Activated T-helper 9 cell treated with anti-CD3 and anti-CD28 coated beads, Interleukin-2, amount 50 U/mL, for 16 hours (primary cell): ENCODE data around the gene TREML1.
"Not testable (repeated sequence)": the region's sequence is repeated elsewhere in the genome, so short reads cannot be mapped to it uniquely, and the experiment has no call there.

Source experiments
- DNase-seq: peaks from one replicate; pipeline ENCODE4 v3.0.0-alpha.2; 2020; ENCODE audit warnings: low read depth

TREML1 gene

GRCh38 chr6:41147917-41148316 lies 6.2 kb downstream of the TREML1 start:
- no peak for DNase-seq

- DNase-seq: no peak
Measured at GRCh38 chr6:41136911-41137310, 17.2 kb downstream of the TREML1 start.

GRCh38 chr6:41135062-41135832 lies 18.9 kb downstream of the TREML1 start:
- no peak for DNase-seq

GRCh38 chr6:41132254-41132653 lies 21.9 kb downstream of the TREML1 start:
- no peak for DNase-seq

- no peak for DNase-seq
Measured at GRCh38 chr6:41125282-41125681, 28.9 kb downstream of the TREML1 start.

GRCh38 chr6:41122918-41123317 lies 31.2 kb downstream of the TREML1 start:
- DNase-seq: no peak

GRCh38 chr6:41122373-41122772 lies 31.8 kb downstream of the TREML1 start:
- no peak for DNase-seq

GRCh38 chr6:41120058-41120457 lies 34.1 kb downstream of the TREML1 start:
- DNase-seq: no peak

- DNase-seq: no peak
Measured at GRCh38 chr6:41119508-41119907, 34.6 kb downstream of the TREML1 start.

GRCh38 chr6:41115027-41115426 lies 39.1 kb downstream of the TREML1 start:
- DNase-seq: not testable (repeated sequence)

- no peak for DNase-seq
Measured at GRCh38 chr6:41111017-41111416, 43.1 kb downstream of the TREML1 start.

GRCh38 chr6:41103847-41104246 lies 50.3 kb downstream of the TREML1 start:
- DNase-seq: no peak

GRCh38 chr6:41100871-41101287 lies 53.3 kb downstream of the TREML1 start:
- no peak for DNase-seq
